BJ (cell line): ENCODE results near the gene RAC2. TPM values are rescaled to one million over a fixed set of nuclear protein-coding genes. Genes with fewer than 3 reads are reported as not detected.

Experiments
- CTCF ChIA-PET: fragments of 350-600 bp; formaldehyde crosslinking; extraction: SDS; loops from one replicate; lab custom pipeline; 2021; ENCODE audit warnings: antibody characterized with exemption, inconsistent platforms; lab: Yijun Ruan, JAX
- POLR2A ChIA-PET: fragments of 300-600 bp; sonication (Branson Sonifier 250); formaldehyde crosslinking; extraction: SDS; loops from one replicate; lab custom pipeline; 2021; ENCODE audit warnings: antibody characterized with exemption; lab: Charles Lee
- DNase-seq: peaks from one replicate; pipeline ENCODE4 v3.0.0-alpha.2; 2011; ENCODE audit warnings: low read depth
- H3K27me3 ChIP-seq: 2 replicates; pipeline ENCODE4 v1.6.0; 2011; ENCODE audit warnings: low read length; ENCODE audit not compliant: control insufficient read depth, insufficient read depth
- H3K36me3 ChIP-seq: 2 replicates; pipeline ENCODE4 v1.5.1; 2011; ENCODE audit warnings: low read length; ENCODE audit not compliant: control insufficient read depth, insufficient read depth
- H3K4me3 ChIP-seq: 2 replicates; pipeline ENCODE4 v1.5.1; 2011; ENCODE audit warnings: low read depth, mild to moderate bottlenecking, control low read depth, low read length
- CTCF ChIP-seq: IDR thresholded peaks from 2 replicates; pipeline ENCODE4 v1.5.1; 2011; ENCODE audit warnings: low read depth, mild to moderate bottlenecking, control low read depth, inconsistent platforms, low read length, moderate library complexity; ENCODE audit not compliant: insufficient read depth
- polyA plus RNA-seq: library from polyadenylated mRNA; depleted of rRNA; stranded (reverse); fragments of >200 nt; gene quantifications from 2 replicates; pipeline ENCODE4 v1.2.3, GENCODE V29; 2011

The RAC2 gene
- polyA plus RNA-seq, 1 experiment: 25.7 TPM

- Histone ChIP-seq H3K27me3 (no peaks in the 10 kb centered on the region), H3K4me3 (no peak overlapping the region), H3K36me3 (peaks cover 6% of the 10 kb centered on the region)
- TF ChIP-seq CTCF: no peak
- ChIA-PET POLR2A (no interaction called here), CTCF (interaction anchor here (0.8 to 1.3 kb wide), 3 partner anchors 14 to 16 kb away, joined by 3 to 6 read pairs (median 3); no protein-coding TSS in a partner anchor)
- DNase-seq: no peak
Measured at GRCh38 chr22:37183432-37184379, 60.4 kb downstream of the RAC2 start.

DNA sequence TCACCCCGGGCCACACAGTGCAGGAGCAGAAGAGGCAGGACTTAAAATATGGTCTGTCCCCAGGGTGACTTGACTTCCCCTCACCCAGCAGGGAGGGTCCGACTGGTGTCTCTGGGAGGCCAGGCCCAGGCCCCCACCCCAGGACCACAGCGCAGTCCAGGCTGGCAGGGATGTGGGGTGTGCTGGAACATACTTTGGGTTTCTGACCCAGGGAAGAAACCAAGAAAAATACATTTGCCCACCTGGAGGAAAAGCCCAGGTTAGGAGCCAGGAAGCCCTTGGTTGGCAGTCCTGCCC is 61.2 kb downstream of the RAC2 start:
- ChIA-PET POLR2A (no interaction called here), CTCF (interaction anchor here (1.3 kb wide), 1 partner anchor 15 kb away, joined by 6 read pairs; no protein-coding TSS in a partner anchor)
- DNase-seq: no peak
- H3K27me3 ChIP-seq: no peaks in the 10 kb centered on the region
- peaks cover 6% of the 10 kb centered on the region for H3K36me3 ChIP-seq
- TF ChIP-seq CTCF: no peak
- H3K4me3 ChIP-seq: no peak overlapping the region

- Histone ChIP-seq H3K36me3 (peaks cover 6% of the 10 kb centered on the region), H3K4me3 (no peak overlapping the region), H3K27me3 (no peaks in the 10 kb centered on the region)
- TF ChIP-seq CTCF: no peak
- no peak for DNase-seq
- ChIA-PET CTCF (no interaction called here), POLR2A (no interaction called here)
Measured at GRCh38 chr22:37182101-37182948, 61.7 kb downstream of the RAC2 start.

DNA sequence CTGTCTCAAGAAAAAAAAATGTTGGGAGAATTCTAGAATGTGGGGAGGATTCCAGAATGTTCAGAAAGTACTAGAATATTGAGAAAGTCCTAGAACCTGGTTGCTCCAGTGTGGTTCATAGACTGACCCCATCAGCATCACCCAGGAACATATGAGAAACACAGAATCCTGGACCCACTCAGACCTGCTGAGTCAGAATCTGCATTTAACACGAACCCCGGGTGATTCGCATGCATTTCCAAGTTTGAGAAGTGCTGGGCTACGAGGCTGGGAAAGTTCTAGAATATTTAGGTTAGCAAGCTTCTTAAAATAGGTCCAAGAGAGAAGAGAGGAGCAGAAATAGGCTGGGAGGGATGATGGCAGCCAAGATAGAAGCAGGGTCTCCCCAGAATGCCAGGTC is 62.4 kb downstream of the RAC2 start:
- H3K4me3 ChIP-seq: no peak overlapping the region
- CTCF ChIA-PET: no interaction called here
- no peak for DNase-seq
- peaks cover 6% of the 10 kb centered on the region for H3K36me3 ChIP-seq
- POLR2A ChIA-PET: no interaction called here
- H3K27me3 ChIP-seq: no peaks in the 10 kb centered on the region
- no peak for TF ChIP-seq CTCF

DNA sequence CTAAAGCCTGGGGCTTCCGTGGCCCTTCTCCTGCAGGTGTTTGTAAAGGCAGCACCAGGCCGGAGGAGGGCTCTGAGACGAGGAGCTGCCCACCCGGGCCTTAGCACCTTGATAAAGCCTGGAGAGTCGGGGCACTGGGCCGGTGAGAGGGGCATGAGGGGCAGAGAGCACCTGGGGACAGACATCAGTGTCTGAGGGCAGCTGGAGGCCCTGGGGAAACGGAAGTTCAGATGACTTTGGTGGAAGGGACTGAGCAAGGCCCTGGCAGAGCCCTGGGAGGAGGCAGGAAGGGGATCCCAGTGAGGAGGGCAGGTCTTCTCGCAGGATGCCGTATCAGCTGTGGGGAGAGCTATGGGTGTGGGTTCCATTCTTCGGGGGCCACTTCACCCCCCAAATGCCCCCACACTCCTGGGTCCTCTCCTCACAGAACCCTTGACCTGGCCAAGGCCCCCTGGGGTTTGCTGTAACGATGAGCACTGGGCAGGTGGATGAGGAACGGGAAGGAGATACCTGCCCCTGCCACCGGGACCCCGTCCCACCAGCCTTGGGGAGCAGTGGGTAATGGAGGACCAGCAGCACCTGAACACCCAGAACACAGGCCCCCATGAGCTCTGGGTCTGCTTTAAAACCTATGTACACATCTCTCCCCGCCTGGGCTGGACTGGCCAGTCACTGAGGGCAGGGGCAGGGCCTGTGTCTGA is 63.4 kb downstream of the RAC2 start:
- Histone ChIP-seq H3K4me3 (no peak overlapping the region), H3K36me3 (peaks cover 6% of the 10 kb centered on the region), H3K27me3 (no peaks in the 10 kb centered on the region)
- ChIA-PET POLR2A (no interaction called here), CTCF (interaction anchor here (0.6 to 1.1 kb wide), 2 partner anchors 19 to 55 kb away, joined by 3 to 5 read pairs; no protein-coding TSS in a partner anchor)
- no peak for DNase-seq
- TF ChIP-seq CTCF: no peak
